NCI-H2029 (cell line): ENCODE data around the gene EGFR.

ENCODE experiments used
- DNase-seq: peaks from one replicate; lab custom pipeline; 2025; lab: John Stamatoyannopoulos, UW

The EGFR gene

DNA sequence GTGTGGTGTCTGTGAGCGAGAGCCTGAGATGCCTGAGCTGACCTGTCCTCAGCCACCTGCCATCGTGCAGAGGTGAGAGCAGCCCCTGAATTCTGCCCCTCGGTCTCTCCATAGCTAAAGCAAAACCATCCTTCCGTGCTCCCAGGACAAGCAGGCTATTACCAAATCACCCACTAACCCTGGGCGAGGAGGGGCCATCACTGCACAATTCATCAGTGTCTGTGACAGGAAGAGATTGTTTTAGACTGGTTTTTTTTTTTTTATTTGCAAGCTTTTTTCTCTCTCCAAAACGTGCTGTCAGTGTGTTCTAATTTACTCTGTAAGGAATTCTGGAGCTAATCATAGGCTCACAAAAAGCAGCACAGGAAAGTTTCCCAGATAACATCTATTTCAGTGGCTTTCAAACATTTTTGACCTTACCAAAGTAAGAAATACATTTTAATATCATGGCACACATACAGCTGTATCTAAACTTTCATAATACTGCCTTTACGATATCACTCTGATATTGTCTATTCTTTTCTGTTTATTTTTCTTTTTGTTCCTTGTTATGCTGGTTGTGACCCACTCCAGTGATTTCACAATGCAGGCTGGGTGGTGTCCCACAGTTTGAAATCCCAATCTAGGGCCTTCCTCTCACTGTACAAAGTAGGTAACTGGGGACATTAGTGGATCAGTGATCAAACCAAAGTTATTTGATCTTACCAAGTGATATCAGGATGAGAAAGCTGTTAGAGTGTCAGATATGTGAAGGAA lies 62.8 kb downstream of the EGFR start:
- no peak for DNase-seq

DNA sequence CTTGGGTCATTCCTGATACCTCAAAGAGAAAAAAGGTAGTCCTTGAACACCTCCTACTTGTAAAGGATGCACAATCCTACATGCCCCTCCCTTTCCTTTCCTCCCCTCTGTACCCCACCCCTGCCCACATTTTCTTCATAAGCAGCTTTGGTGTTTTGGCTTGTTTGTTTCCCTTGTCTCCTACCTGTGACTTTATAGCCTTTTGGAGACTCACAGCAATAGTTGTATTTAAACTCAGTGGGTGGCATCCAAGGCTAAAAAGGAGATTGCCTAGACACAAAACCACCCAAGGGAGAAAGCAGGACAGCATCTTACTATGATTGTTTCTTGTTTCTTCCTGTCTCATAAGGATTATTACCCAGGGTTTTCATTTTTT lies 63.4 kb downstream of the EGFR start:
- DNase-seq, result no peak

DNA sequence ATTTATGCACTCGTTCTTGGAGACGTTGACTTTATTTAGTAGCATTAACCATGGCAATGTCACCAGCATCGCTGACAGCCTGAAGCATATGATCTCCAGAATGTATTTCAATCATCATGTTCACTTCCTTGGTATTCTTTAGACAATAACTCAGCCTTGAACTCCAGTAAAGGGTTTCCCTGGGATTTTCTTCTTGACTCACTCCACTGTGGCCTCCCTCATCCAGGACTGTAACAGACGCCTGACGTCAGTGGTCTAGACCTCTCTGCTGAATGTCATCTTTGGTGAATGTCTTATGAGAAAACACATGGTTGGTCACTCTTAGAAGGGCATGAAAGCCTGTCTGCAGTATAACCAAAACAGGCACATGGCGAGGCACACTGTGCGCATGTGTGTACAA lies 64.4 kb downstream of the EGFR start:
- no peak for DNase-seq

DNA sequence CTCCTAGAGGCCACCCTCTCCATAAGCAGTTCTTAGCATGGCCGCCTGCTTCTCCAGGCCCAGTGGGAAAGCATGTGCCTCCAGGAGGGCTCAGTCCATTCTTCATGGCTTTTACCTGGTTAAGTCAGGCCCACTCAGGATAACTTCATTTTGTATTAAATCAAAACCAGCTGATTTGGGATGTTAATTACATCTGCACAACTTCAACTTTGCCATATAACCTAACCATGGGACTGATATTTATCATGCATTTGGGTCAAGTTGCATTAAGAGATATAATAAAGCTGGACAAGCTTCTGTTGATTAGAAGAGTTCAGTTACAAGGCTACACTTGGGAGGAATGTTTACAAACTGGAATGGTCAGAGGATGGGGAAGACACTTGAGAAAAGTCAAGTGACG lies 65.5 kb downstream of the EGFR start:
- no peak for DNase-seq

DNA sequence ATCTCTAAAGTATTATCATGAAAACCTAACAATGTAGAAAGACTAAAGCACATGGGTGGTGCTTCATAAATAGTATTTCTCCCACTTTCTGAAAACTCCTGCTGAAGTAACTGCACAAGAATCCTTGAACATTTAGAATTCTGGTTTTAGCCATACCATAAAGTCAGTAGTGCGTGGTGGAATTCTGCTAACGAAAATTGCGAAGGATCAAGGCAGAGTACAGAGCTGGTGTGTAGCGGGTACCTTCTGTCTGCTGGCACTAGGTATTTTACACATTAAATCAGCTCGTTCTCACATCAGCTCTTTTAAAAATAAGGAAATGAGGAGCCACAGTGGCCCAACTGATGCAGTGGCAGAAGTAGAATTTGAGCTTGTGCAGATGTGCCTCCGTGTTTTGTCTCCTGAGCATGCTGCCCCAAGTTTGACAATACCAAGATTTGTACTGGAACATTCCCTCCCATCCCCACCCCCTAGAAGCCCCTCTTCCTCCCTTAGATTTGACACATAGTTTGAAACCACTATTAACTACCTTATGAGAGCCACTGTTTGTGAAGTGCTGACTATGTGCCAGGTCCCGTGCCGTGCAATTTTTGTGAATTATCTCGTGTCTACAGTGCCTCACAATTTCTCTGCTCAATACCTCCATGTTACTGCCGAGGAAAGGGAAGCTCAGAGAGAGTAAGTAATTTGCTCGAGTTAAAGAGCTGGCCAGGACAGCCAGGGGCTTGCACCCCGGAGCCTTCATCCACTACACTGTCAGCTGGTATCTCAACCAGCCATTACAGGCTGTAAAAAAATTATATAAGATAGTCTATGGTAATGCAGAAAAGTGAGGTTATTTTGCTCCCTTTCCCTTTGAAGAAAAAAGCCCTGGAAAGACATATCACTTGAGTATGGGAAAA lies 66.9 kb downstream of the EGFR start:
- no peak for DNase-seq

DNA sequence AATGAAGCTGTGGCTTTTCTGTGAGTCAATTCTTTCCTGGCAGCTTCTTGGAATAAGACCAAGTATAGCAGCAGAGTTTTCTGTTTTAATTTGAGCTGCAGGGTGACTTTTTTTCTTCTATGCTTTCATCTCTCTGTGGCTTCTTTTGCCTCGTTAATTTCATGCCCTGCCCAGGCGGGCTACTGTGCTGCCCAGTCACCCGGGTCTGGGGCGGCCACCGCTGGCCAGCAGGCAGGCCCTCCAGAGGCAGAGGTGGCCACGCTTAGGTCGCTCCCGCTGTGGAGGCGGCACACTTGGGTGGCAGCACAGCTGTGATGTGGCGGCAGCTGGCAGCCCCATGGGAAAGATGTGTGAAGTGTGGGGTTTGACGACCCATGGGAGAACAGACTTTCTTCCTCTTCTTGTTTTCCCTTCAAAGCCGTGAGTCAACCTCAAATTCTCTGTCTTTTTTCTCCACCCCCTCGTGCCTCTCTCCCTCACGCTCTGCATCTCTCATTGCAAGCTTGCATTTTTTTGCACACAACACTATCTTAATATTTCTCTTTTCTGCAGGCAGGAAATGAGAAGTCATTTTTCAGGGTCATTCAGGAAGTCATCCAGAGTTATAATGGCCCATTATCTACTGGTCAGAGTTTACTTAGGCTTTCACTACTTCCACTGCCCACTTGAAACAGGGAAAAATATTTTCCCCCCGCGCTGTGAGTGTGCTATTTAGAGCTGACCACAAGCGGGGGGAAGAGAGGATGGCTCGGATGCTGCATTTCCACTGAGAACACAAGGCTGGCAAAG lies 67.8 kb downstream of the EGFR start:
- peak; percentile 10 for DNase-seq

DNA sequence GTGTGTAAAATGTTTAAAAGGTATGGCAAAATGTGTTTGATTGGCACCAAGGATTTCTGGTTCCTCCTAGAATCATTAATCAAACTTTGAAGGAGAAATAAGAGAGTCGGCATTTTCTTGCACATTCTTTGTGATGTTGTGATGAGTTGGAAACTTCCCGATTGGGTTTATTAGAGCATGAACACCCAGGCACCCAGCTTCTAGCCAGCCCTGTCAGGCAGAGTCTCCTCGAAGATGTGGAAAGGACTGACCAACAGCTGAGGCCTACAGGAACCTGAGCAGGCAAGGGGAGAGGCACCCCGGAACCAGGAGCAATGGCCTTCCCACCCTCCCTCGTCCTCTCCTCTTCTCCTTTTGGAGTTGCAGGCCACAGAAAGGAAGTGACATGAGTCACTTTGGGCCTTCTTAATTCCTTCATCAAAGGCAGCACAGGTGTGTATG lies 68.7 kb downstream of the EGFR start:
- no peak for DNase-seq

DNA sequence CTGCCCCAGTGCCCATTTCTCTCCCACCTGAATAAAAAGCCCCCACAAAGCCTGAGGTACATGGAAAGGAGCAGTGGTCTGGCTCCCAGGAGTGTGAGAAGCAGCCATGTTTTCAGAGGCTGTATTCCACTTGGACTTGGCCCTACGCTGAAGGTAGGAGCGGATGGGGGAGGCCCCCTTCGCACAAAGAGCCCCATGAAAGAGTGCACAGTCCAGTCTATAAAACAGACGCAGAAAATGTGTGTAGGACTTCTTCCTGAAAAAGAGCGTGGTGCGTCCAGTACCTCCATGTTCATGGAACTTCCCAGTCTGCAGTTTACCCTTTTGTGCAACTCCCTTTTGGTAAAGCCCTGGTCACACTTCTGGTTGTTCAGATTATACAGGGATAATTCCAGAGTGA lies 69.3 kb downstream of the EGFR start:
- no peak for DNase-seq

DNA sequence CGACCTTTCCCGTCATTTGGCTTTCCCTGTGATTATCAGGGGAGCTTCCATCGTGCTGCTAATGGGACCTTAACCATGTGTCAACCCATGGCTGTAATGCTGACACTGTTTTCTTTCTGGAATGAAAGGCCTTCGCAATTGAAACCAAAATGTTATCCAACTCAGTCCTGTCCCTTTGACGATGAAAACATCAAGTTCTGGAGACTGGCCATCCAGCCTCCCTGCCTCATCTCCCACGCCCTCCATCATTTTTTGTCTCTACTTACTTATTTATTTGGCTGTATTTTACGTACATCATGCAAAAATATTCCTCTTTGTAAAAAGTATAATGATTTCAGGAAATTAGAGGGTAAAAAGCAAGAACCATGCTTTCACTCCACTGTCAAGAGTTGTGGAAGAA lies 69.8 kb downstream of the EGFR start:
- no peak for DNase-seq

DNA sequence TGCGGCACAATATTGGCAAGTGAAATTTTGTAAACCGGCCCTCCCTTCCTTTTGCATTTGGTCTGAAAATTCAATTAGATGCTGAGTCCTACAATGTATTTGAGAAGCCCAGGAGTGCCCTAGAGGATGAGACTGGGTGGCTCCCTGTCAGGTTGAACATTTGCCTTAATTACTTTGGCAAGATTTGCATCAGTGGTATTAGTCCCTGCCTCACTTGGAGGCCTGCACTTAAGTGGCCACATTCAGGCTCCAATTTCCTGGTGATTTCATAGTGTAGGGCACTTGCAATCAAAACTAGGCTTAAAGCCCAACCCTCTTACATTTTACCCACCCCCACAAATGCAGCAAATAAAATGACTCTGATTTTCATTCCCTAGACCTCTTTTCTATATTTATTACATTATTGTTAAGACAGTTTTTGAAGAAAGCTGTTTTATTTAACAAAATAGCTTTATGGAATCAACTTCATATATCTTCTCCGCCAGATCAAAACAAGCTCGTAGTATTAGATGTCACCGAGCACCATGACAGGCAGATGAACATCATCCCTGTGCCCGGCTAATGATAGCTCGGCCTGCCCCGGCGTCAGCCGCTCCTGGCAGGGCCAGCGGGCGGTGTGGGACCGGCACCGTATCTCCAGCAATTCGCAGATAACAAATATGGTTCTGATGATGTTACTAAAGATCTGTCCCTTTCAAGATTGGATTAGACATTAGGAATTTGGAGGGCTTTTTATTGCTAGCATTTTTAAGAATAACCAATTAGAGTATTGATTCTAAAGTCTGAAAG lies 73.6 kb downstream of the EGFR start:
- DNase-seq, result peak; percentile 79

DNA sequence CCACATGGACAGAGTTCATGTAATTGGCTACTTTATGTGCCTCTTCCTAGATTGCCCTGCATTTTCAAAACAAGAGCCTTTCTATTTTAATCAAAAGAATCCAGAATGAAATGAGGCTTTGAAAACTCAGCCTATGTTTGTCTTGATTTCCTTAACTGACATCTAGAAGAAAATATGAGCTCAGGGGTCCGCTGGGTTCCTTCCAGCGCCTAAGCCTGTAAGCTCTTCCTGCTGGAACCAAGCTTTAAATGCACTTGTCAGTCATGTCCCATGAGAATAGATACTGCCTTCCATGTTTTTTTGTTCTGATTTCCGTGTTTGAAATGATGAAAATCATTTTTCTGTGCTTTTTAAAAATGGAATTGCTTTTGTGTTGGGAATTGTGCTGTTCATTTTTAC lies 74.2 kb downstream of the EGFR start:
- no peak for DNase-seq

DNA sequence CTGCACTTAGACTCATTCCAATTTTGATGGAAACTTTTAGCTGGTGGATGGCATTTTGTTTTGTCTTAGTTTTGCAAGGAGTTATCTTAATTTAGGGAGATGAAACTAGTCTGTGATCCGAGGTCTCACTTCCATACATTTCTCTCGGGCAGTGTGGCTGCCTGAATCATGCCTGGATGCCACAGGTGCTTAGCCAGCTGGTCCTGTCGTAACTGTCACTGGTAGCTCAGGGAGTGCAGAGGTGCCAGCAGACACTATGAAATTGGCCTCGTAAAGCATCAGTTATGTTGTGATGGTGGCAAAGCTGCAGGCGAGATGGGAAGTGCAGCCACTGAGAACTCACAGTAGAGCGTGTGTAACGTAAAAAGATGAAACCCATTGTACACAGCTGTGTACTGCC lies 74.9 kb downstream of the EGFR start:
- DNase-seq, result no peak

DNA sequence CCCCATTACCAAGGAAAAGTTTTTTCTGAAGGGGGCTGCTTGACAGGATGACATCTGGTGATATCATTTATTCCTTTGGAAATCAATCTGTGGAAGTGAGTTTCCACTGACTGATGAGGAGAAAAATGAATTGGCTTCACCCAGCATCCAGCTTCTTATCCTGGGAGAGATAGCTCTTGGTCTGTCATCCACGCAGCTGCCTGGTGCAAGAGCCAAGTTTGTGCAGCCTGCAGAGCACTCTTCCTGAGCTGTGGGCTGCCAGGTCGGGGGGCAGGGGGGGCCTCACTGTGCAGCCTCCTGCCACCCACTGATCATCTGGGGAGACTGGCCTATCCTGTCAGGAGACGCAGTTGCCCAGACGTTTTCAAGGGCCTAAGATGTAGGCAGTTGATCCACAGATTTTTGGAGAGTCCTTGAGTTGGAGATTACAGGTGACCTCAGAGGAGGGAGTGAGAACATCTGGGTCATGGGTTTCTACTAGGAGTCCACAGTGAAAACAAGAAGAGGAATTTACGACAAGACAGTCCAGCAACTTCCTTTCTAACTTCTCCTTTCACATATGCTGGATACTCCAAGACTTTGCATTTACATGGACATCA lies 75.4 kb downstream of the EGFR start:
- DNase-seq, result no peak

DNA sequence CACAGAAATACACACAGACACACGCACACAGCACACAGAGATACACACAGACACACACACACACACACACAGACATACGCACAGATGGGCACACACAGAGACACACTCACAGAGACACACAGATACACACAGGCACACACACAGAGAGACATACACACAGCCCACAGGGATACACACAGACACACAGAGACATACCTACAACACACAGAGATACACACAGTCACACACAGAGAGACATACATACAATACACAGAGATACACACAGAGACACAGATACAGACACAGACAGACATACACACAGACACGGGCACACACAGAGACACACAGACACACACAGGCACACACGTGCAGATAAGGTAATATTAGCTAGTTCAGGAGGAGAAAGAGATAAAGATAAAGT lies 76.9 kb downstream of the EGFR start:
- DNase-seq, result no peak

DNA sequence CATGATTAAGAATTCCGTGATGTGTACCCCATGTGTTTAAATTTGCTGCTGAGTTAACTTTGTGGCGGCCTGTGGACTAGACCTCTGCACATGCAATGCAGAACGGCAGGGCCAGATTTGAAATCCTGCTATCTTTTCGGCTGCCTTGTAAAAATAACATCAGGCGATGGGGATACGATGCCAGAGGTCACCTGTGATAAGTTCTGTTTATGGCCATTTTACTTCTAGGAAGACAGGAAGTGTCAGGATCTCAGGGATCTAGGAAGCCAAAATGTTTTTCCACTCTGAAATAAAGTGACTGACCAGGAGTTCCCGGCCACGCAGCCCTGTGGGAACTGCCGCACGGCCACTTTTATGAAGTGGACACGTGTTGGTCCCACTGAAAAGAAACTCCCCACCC lies 77.5 kb downstream of the EGFR start:
- DNase-seq, result no peak

DNA sequence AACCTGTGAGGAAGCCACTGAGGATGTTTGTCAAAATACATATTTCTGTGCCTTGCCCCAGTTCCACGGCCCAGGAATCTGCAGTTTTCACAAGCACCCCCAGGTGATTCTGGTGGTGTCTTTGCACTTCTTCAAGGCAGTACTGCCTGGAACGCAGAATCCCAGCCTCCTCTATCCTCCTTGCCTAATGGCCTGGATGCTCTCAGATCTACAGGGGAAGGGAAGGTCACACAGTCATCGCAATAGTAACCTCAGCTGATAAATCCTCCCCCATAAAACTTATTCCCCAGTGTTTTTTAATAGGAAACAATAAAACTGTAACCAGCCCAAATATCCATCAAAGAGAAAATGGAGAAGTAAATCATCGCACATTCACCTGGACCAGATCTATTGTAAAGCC lies 78.3 kb downstream of the EGFR start:
- no peak for DNase-seq

DNA sequence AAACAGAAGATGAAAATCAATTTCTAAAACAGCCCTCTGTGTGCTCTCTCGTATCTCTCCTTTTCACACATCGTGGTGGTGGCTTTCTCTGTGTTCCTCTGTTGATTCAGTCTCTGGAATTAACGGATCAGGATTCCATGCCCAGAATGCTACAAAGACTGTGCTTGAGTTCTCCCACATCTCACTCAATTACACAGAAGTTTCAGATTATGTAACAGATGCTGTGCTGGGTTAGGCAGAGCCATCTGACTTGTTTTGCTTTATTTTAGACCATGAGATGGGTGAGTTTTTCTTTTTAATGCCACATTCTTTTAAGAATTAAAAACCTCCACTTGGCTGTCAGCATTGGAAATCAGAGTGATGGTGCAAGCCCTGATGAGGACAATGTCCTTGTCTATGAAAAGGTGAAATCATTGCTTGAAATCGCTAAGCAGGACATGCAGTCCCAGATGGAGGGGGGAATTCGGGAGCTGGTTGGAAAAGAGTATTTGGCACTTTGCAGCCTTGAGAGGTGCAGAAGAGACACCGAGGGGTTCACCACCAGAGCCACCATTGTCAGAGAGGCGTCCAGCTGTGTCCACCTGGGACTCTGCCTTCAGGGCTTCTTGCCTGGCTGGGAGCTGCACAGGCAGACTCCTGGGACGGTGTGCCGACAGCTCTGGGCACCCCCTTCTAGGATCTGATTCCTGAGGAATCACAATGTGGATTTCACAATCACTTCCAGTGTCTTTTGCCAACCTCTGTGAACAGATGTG lies 80.4 kb downstream of the EGFR start:
- DNase-seq, result no peak

DNA sequence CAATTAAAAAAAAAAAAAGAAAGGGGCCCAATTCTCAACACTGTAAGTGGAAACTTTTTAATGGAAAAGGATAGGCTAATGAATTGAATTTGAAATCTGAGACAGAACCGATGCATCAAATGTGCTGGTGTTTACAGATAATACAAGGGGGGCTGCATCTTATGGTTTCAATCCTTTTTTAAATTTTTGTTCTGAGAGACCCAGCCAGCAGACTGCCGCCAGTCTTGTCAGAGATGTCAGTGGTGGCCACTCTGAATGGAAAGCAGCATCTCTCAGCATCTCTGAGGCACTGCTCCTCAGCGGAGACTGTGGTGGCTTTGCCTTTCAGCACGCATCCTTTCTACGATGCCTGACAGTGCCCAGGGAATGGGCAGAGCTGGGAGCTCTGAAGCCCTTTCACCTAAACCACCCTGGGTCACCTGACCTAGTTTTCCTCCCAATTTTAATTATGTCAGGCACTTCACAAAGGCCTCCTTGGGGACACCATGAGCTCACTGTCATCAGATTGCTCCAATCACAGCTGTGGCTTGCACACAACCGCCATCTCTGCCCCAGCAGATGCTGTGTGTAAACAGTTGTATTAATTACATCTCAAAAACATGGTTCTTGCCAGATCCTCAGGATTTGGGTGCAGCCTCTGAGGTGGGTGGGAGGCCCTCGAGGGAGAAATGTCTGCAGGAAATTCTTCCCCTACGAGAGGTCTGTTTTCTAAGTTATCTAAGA lies 81.2 kb downstream of the EGFR start:
- DNase-seq, result peak; percentile 82

DNA sequence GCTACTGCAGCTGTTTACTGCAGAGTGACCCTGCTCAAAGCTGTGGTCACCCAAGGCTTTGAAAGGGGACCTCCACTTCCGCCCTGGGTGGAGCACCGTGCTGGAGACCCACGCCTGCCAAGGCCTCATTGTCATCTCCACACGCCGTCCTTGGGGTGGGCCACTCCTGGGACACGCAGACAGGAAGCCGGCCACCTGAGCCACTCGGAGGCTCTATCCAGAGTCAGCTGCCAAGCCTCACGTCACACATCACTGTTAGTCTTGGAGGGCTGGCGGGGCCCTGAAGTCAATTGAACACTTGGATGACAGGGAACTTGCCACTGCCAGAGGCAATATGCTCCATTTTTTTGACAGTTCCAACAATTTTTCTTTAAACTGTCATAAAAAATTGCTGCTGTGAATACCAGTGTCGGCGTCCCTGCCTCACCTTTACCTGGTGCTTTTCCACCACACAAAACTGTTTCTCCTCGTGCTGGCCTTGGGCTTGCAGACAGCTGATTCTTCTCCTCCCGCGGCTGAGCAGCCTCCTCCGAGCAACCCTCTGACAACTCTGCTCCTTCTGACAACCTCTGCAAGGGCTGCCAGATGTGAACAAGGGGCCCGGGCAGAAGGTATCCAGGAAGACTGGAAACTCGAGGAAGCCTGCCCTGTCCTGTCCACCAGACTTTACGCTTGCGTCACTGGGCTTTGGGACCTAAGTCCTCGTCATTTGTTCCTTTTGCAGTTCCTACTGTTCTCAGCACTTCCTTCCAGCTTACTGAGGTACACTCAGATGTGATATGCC lies 81.9 kb downstream of the EGFR start:
- peak; percentile 94 for DNase-seq
